ENCODE data around the gene CFAP100.

GRCh38 chr3:126459111-126459762 is 64.5 kb downstream of the CFAP100 start:
- TF ChIP-seq CTCF (conservative IDR thresholded peaks at IDR 0.05) (no peak), EZH2 (IDR thresholded peaks at IDR 0.05; ENCODE audit: low read depth) (no peak)

Measured in PC-9 (cell line).